Heart left ventricle (tissue), 16 donors: Measurements from ENCODE around the gene PCDH8. TPM values are rescaled to one million over a fixed set of nuclear protein-coding genes. Genes with fewer than 3 reads are reported as not detected.

Source experiments
- ATAC-seq, 4 donors: fragments of 200-7000 bp; cut with Tn5 transposase; one replicate each; pipeline ENCODE4 v1.9.1; 2020 to 2022; ENCODE audit warnings: moderate library complexity in 4 of 4, mild to moderate bottlenecking in 3 of 4, moderate number of reproducible peaks in 1 of 4
- DNase-seq, 5 donors: peaks; one replicate each; pipeline ENCODE4 v3.0.0-alpha.2; 2020
- H3K27ac ChIP-seq, 12 donors: fragments of 200-600 bp; sonication (generic) in 4 of 12; one replicate each; pipeline versions ENCODE4 v1.5.0 to v1.8.0; 2016 to 2022; ENCODE audit warnings: mild to moderate bottlenecking in 2 of 12
- H3K27me3 ChIP-seq, 9 donors: fragments of 200-600 bp; sonication (generic) in 2 of 9; one replicate each; pipeline versions ENCODE4 v1.5.1 to v1.8.0; 2016 to 2022; ENCODE audit warnings: mild to moderate bottlenecking in 3 of 9
- H3K36me3 ChIP-seq, 9 donors: fragments of 200-600 bp; sonication (generic) in 2 of 9; one replicate each; pipeline versions ENCODE4 v1.5.0 to v1.8.0; 2018 to 2022; ENCODE audit warnings: mild to moderate bottlenecking in 2 of 9
- H3K4me1 ChIP-seq, 12 donors: fragments of 200-600 bp; sonication (generic) in 4 of 12; one replicate each; pipeline versions ENCODE4 v1.5.0 to v1.8.0; 2016 to 2022; ENCODE audit warnings: mild to moderate bottlenecking in 3 of 12
- H3K4me3 ChIP-seq, 12 donors: fragments of 200-600 bp; sonication (generic) in 4 of 12; one replicate each; pipeline versions ENCODE4 v1.5.0 to v1.8.0; 2017 to 2022; ENCODE audit warnings: mild to moderate bottlenecking in 9 of 12, moderate library complexity in 4 of 12
- H3K9me3 ChIP-seq, 12 donors: fragments of 200-600 bp; sonication (generic) in 4 of 12; one replicate each; pipeline versions ENCODE4 v1.5.0 to v1.8.0; 2016 to 2022; ENCODE audit warnings: mild to moderate bottlenecking in 1 of 12
- POLR2A ChIP-seq, 2 donors: fragments of 450-650 bp; IDR thresholded peaks; one replicate each; pipeline ENCODE4 v1.6.1; 2017; ENCODE audit warnings: antibody characterized with exemption in 2 of 2, mild to moderate bottlenecking in 2 of 2, moderate library complexity in 2 of 2
- WGBS, 4 donors: extraction: QIAGEN DNeasy Blood & Tissue Kit in 2 of 4; methylation state at CpG; one replicate each; pipeline versions ENCODE4 v1.1.5 to v1.1.7; 2013 to 2018; 5-methylcytosine and 5-hydroxymethylcytosine counted together
- intact Hi-C, 10 donors: fragments of 100-400 bp; cut with DNase I; formaldehyde crosslinking; loops; one replicate each; pipeline versions ENCODE4 v1.11.1 to v1.14.2; 2022
- polyA plus RNA-seq, 2 donors: library from polyadenylated mRNA; stranded (reverse); fragments of 200-250 nt; gene quantifications; one replicate each; pipeline ENCODE4 v1.2.3, GENCODE V29; 2013
- total RNA-seq, 9 donors: library from RNA; depleted of rRNA in 2 of 9; stranded (reverse); fragments of >200 nt in 2 of 9; fragmentation: NEBNext Ultra II Directional in 3 of 9; extraction: Animal tissue kit (Norgen Biotek cat#: 25700) in 3 of 9; gene quantifications; one replicate each; pipeline versions ENCODE4 v1.1.0 to v1.2.4, GENCODE V29; 2016 to 2023
- TF ChIP-seq, protein P1 (sequence below), 12 donors: fragments of 200-600 bp; sonication (generic) in 4 of 12; IDR thresholded peaks; one replicate each; pipeline versions ENCODE4 v1.5.0 to v1.8.0; 2018 to 2022; ENCODE audit warnings: antibody characterized with exemption in 12 of 12, mild to moderate bottlenecking in 5 of 12
- donor health status: ischemic (EF 13 %, LVEDD 7.1; RV severe dilation, severe dysfunction).
- donor health status: healthy with polysubstance abuse.
- donor health status: DM: no; HTN: yes; CAD: no.
- donor health status: DM: no; HTN: no; CAD: no.
- donor health status: ischemic (EF 25% LVEDD 6.9; RV normal size, moderate dysfunction).
- donor health status: ischemic (EF 25% LVEDD 5.7; RV mildly dilated, moderate dysfunction).
- donor health status: healthy.
- donor health status: DM: yes; HTN: yes; CAD: no.
- donor health status: ischemic (EF 35%, LVEDD 5.7; RV mildly dilated, moderate dysfunction).
- donor health status: nonischemic (EF 11% LVEDD 7.7; RV severe dilation, severe dysfunction).
- donor health status: DM: yes; HTN: yes; CAD: no.
- donor health status: PGD.
- donor health status: ischemic (EF 29% LVEDD 5.4; RV normal size, mild dysfunction).
- donor health status: nonischemic (EF 23%, LVEDD 6.1; RV moderate dilation, normal function).

Gene PCDH8
- total and polyA plus RNA-seq, 11 donors: not detected

DNA sequence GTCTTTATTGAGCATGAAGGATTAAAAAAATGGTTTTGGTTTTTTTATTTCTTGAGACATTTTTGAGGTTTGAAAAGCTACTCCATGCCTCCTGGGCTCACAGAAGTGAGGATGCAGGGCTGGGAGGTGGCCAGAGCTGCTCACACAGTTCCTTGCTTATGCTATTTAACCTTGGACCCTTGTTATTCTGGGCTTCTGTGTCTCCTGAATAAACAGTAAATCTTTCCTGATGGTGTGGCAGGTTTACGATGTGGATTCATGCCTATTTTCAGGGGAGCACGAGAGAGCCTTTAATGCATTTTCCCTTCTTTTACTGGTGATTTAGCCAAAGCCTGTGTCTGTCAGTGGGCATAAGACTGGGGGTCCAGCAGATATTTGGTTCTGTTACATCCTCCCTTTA lies 34.3 kb upstream of the PCDH8 start:
- WGBS, 4 donors: 64 to 72% (median 69%) methylated on average over 2 of the region's 2 CpGs
- Histone ChIP-seq H3K27ac (no peak overlapping the region), H3K4me3 (no peak overlapping the region), H3K4me1 (no peaks in the 10 kb centered on the region), H3K27me3 (peaks cover 0 to 21% (median 0%) of the 10 kb centered on the region in 9 donors), H3K36me3 (no peaks in the 10 kb centered on the region), H3K9me3 (no peaks in the 10 kb centered on the region)
- TF ChIP-seq, protein P1, sequence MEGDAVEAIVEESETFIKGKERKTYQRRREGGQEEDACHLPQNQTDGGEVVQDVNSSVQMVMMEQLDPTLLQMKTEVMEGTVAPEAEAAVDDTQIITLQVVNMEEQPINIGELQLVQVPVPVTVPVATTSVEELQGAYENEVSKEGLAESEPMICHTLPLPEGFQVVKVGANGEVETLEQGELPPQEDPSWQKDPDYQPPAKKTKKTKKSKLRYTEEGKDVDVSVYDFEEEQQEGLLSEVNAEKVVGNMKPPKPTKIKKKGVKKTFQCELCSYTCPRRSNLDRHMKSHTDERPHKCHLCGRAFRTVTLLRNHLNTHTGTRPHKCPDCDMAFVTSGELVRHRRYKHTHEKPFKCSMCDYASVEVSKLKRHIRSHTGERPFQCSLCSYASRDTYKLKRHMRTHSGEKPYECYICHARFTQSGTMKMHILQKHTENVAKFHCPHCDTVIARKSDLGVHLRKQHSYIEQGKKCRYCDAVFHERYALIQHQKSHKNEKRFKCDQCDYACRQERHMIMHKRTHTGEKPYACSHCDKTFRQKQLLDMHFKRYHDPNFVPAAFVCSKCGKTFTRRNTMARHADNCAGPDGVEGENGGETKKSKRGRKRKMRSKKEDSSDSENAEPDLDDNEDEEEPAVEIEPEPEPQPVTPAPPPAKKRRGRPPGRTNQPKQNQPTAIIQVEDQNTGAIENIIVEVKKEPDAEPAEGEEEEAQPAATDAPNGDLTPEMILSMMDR (IDR thresholded peaks at IDR 0.05): no peak
- TF ChIP-seq POLR2A (IDR thresholded peaks at IDR 0.05): no peak
- ATAC-seq (no peak), DNase-seq (no peak)
- intact Hi-C loops: no loop called here

DNA sequence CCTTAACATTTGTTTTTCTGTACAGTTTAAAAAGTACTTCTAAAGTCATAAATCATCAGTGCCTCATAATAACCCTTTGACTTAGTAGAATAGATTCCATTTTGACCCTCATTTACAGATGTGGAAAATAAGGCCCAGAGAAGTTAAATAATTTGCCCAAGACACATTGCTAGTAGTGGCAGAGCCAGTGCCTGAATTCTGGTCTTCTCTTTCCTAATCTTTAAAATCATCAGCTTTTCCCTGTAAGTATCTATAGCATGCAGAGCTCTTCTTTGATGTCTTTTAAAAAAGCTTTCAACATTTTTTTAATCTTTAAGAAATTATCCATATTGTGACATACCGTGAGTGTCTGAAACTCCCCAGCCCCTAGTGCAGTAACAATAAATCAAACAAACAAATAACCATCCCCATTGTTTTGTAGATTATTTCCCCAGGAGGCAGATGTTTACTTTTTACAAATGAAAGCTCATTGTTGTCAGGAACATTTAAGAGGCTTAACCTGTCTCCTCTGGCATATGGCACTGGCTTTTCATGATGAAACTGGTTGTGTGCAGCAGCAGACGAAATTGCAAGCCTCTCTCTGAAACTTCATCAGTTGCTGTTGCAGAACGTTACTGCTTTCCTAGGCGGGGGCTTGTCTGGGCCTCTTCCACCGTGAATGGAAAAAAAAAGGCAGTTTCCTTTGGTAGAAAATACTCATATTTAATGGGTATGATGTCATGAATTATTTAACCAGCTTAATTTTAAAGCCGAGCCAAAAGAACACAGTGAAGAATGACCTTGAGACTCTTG lies 31.7 kb upstream of the PCDH8 start:
- Histone ChIP-seq H3K9me3 (peaks cover 0 to 21% (median 7%) of the 10 kb centered on the region in 12 donors), H3K4me3 (no peak overlapping the region), H3K27me3 (peaks cover 0 to 22% (median 0%) of the 10 kb centered on the region in 9 donors), H3K4me1 (no peaks in the 10 kb centered on the region), H3K27ac (no peak overlapping the region), H3K36me3 (no peaks in the 10 kb centered on the region)
- no peak for ATAC-seq
- TF ChIP-seq, protein P1 (IDR thresholded peaks at IDR 0.05): no peak
- TF ChIP-seq POLR2A (IDR thresholded peaks at IDR 0.05): no peak
- DNase-seq: no peak
- intact Hi-C loops: no loop called here
- WGBS, 4 donors: 19 to 28% (median 25%) methylated on average over 6 of the region's 6 CpGs

DNA sequence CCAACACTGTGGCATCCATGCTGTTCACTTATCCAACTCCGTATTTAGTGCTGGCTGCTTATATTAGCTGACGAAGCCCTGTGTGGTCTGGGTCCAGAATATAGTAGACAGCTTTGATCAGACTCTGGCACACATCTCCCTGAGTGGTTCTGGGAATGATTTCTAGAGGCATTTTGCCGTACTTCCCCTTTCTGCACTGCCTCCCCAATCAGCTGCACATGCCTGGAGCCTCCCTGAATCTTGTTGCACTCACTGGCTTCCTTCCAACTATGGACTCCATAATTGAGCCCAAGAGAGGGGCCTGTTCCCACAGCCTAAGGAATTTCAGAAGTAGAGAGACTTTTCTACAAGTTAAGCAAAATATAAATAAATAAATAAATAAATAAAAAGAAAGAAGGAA lies 30.4 kb upstream of the PCDH8 start:
- no peak for DNase-seq
- Histone ChIP-seq H3K9me3 (peaks cover 0 to 34% (median 17%) of the 10 kb centered on the region in 12 donors), H3K4me3 (no peak overlapping the region), H3K36me3 (no peaks in the 10 kb centered on the region), H3K27me3 (peaks cover 0 to 22% (median 0%) of the 10 kb centered on the region in 9 donors), H3K4me1 (no peaks in the 10 kb centered on the region), H3K27ac (no peak overlapping the region)
- ATAC-seq: no peak
- TF ChIP-seq POLR2A (IDR thresholded peaks at IDR 0.05): no peak
- TF ChIP-seq, protein P1 (IDR thresholded peaks at IDR 0.05): no peak
- 48 to 62% (median 57%) methylated on average over 3 of the region's 3 CpGs for WGBS, 4 donors
- intact Hi-C loops: no loop called here

DNA sequence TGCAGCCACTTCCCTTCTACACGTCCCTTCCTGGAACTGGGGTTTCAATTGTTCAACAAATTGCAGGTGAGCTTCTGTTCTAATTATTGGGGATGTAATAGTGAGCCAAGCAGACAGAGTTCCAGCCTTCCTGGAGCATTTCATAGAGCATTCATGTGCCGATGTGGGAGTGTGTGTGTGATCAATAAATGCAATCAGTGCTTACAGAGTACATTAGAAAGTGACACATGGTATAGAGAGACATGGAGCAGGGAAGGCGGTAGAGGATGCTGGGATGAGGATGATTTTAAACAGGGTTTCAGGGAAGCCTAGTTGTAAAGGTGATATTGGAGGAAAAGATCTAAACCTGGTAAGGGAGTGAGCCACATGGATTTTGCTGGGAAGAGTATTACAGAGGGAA lies 21.7 kb upstream of the PCDH8 start:
- intact Hi-C loops: no loop called here

More for the DNA sequence above, 21.7 kb upstream of the PCDH8 start:
- no peaks in the 10 kb centered on the region for H3K4me1 ChIP-seq
- DNase-seq: no peak
- H3K4me3 ChIP-seq: no peak overlapping the region
- peaks cover 0 to 21% (median 10%) of the 10 kb centered on the region in 12 donors for H3K9me3 ChIP-seq
- 64 to 73% (median 70%) methylated on average over 3 of the region's 3 CpGs for WGBS, 4 donors
- TF ChIP-seq, protein P1 (IDR thresholded peaks at IDR 0.05): no peak
- TF ChIP-seq POLR2A (IDR thresholded peaks at IDR 0.05): no peak
- no peak for ATAC-seq
- no peaks in the 10 kb centered on the region for H3K36me3 ChIP-seq
- peaks cover 0 to 3% (median 0%) of the 10 kb centered on the region in 9 donors for H3K27me3 ChIP-seq
- H3K27ac ChIP-seq: no peak overlapping the region
